Measurements from ENCODE around the gene MRGPRF. TPM values are rescaled to one million over a fixed set of nuclear protein-coding genes. Genes with fewer than 3 reads are reported as not detected.

The MRGPRF gene
- polyA plus RNA-seq, 1 experiment, result 24.4 TPM

DNA sequence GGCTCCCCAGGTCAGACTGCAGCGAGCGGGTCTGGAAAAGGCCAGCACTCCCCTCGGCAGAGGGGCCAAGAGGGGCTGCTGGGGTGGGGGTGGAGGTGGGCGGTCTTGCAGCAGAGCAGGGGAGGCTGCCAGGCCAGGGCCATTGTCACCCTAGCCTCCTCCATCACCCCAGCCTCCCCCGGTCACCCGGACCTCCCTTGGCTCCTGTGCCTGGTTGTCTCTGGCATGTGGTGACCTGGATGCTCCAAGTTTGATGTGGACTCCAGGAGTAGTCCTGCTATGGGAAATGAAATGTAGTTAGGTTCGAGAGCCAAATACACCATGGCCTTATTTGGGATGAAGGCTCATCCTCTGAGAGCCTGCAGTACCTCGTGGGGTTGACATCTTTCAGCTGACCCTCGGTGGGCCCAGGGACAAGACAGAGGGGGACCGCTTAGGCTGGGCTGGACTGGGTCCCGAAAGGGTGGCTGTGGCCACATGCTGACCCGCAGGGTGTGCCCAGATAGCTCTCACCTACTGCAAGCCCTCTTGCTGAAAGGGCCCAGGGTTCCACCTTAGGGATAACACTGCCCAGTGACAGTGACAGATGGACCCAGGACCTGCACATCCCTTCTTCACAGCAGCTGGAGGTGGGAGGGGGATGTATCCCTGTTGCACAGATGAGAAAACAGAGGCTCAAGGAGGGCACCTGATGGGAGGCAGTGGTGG, 56.3 kb downstream of the MRGPRF start:
- POLR2A ChIA-PET, result interaction anchor here (0.7 kb wide), 1 partner anchor 220 kb away, joined by 3 read pairs; no protein-coding TSS in a partner anchor
- Histone ChIP-seq H3K27me3 (ENCODE audit: control insufficient read depth, insufficient read depth, low read length) (no peaks in the 10 kb centered on the region), H3K4me3 (ENCODE audit: low read depth, low read length) (no peak overlapping the region), H3K36me3 (ENCODE audit: control insufficient read depth, insufficient read depth, low read length) (no peaks in the 10 kb centered on the region)
- TF ChIP-seq, protein P1, sequence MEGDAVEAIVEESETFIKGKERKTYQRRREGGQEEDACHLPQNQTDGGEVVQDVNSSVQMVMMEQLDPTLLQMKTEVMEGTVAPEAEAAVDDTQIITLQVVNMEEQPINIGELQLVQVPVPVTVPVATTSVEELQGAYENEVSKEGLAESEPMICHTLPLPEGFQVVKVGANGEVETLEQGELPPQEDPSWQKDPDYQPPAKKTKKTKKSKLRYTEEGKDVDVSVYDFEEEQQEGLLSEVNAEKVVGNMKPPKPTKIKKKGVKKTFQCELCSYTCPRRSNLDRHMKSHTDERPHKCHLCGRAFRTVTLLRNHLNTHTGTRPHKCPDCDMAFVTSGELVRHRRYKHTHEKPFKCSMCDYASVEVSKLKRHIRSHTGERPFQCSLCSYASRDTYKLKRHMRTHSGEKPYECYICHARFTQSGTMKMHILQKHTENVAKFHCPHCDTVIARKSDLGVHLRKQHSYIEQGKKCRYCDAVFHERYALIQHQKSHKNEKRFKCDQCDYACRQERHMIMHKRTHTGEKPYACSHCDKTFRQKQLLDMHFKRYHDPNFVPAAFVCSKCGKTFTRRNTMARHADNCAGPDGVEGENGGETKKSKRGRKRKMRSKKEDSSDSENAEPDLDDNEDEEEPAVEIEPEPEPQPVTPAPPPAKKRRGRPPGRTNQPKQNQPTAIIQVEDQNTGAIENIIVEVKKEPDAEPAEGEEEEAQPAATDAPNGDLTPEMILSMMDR (IDR thresholded peaks at IDR 0.05; ENCODE audit: insufficient read depth, low read depth, low read length), result no peak
- CTCF ChIA-PET, result interaction anchor here (0.8 to 1.4 kb wide), 3 partner anchors 44 to 71 kb away, joined by 3 to 5 read pairs (median 3); no protein-coding TSS in a partner anchor
- no peak for DNase-seq (ENCODE audit: low read depth)

DNA sequence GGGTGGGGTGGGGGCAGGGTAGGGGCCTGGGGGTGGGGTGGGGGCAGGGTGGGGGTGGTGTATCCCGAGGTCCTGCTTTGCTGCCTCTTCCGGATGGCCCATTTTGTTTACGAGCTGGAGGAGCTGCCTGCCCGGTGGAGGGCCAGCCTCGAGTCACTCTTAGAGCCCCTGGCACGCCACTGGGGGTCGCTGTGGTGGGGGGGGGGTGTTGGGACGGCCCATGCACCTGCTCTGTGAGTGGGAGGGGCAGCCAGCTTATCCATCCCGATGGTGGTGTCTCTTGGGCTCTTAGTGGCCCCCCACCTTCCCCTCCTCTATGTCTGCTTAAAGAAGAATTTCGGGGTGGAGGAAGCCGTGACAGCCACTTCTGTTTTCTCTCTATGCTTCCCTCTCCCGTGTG, 56.9 kb downstream of the MRGPRF start:
- TF ChIP-seq, protein P1 (IDR thresholded peaks at IDR 0.05; ENCODE audit: insufficient read depth, low read depth, low read length), result peak; percentile 28; the same call in 1 of the 2 replicates
- no peaks in the 10 kb centered on the region for H3K27me3 ChIP-seq (ENCODE audit: control insufficient read depth, insufficient read depth, low read length)
- ChIA-PET CTCF (no interaction called here), POLR2A (interaction anchor here (0.7 kb wide), 1 partner anchor 221 kb away, joined by 3 read pairs; no protein-coding TSS in a partner anchor)
- H3K4me3 ChIP-seq (ENCODE audit: low read depth, low read length), result no peak overlapping the region
- H3K36me3 ChIP-seq (ENCODE audit: control insufficient read depth, insufficient read depth, low read length), result no peaks in the 10 kb centered on the region
- no peak for DNase-seq (ENCODE audit: low read depth)

DNA sequence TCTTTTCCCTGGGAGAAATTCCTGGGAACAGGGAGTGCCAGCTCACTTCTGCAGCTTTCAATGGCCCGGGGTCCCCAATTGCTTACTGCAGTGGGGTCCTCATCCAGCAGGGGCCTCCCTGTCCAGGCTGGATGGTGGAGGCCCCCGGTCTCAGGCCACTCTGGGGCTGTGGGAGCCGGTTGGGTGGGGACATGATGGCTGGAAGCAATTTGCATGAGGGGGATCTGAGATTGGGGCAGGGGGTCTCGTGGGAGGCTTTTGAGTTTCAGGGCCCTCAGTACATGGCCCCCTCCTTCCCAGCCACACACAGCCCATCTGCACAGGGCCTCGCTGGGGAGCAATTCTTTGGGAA, 57.5 kb downstream of the MRGPRF start:
- TF ChIP-seq, protein P1 (IDR thresholded peaks at IDR 0.05; ENCODE audit: insufficient read depth, low read depth, low read length), result no peak
- H3K27me3 ChIP-seq (ENCODE audit: control insufficient read depth, insufficient read depth, low read length), result no peaks in the 10 kb centered on the region
- H3K36me3 ChIP-seq (ENCODE audit: control insufficient read depth, insufficient read depth, low read length), result no peaks in the 10 kb centered on the region
- DNase-seq (ENCODE audit: low read depth), result no peak
- CTCF ChIA-PET, result interaction anchor here (1.1 to 1.6 kb wide), 2 partner anchors 8 to 11 kb away, joined by 4 to 5 read pairs; no protein-coding TSS in a partner anchor
- H3K4me3 ChIP-seq (ENCODE audit: low read depth, low read length), result no peak overlapping the region
- POLR2A ChIA-PET, result no interaction called here

DNA sequence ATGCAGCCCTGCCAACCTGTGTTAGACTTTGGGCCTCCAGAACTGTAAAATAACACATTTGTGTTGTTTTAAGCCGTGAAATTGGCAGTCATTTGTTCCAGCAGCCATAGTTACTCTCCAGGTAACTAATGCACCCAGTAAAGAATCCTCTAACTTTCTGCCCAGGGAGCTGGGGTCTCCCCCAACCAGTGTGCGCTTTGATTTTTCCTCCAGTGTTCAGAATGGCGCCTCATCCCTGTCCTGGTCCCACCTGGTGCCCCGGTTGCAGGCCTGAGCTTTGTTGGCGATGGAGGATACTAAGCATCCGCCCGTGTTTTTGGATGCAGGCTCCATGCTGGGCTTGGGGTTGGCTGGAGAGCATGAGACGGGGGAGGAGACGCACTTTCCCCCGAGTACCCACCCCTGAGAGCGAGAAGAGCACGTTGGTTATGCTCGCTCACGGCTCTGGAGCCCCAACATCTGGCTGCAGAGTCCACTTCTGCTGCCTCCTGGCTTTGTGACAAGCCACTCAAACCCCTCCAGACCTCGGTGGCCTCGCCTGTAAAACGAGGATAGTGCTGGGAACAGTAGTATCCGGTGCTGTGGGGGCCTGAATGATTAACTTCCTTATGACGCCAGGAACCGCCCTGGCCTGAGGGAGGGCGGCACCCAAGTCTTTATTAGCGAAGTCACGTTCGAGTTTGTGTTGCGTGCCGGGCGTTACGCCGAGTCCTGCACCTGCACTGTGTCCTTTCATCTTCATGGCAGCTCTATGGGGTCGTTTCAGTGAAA, 58.0 kb downstream of the MRGPRF start:
- ChIA-PET POLR2A (no interaction called here), CTCF (interaction anchor here (1.1 to 1.6 kb wide), 3 partner anchors 9 to 12 kb away, joined by 3 to 5 read pairs (median 4); no protein-coding TSS in a partner anchor)
- no peak overlapping the region for H3K4me3 ChIP-seq (ENCODE audit: low read depth, low read length)
- TF ChIP-seq, protein P1 (IDR thresholded peaks at IDR 0.05; ENCODE audit: insufficient read depth, low read depth, low read length), result no peak
- no peaks in the 10 kb centered on the region for H3K36me3 ChIP-seq (ENCODE audit: control insufficient read depth, insufficient read depth, low read length)
- DNase-seq (ENCODE audit: low read depth), result peak; percentile 50
- no peaks in the 10 kb centered on the region for H3K27me3 ChIP-seq (ENCODE audit: control insufficient read depth, insufficient read depth, low read length)

Other genes starting within 250 kb of the MRGPRF start
- gene CPT1A, start 171.3 kb downstream of the MRGPRF start, polyA plus RNA-seq (2011; rRNA removed), result 24.2 and 29.8 TPM in 2 replicates
- 57.2 and 76.0 TPM in 2 replicates for gene MRPL21, start 109.4 kb downstream of the MRGPRF start, polyA plus RNA-seq (2011; rRNA removed)
- gene IGHMBP2, start 109.4 kb downstream of the MRGPRF start, polyA plus RNA-seq (2011; rRNA removed), result 8.9 and 13.1 TPM in 2 replicates
- gene MRGPRD, start 32.3 kb downstream of the MRGPRF start, polyA plus RNA-seq (2011; rRNA removed), result not detected in 2 replicates
- 6.4 and 9.9 TPM in 2 replicates for gene TPCN2, start 35.7 kb upstream of the MRGPRF start, polyA plus RNA-seq (2011; rRNA removed)
- gene SMIM38, start 142.7 kb upstream of the MRGPRF start, polyA plus RNA-seq (2011; rRNA removed), result 0.09 TPM in 1 of 2 replicates, not detected in the other

Data from BJ (cell line).